GM18951 (cell line): ENCODE data around the gene TECTB.

Experiments
- POLR2A ChIP-seq: IDR thresholded peaks from 4 replicates; pipeline ENCODE4 v1.6.1; 2011; ENCODE audit warnings: mild to moderate bottlenecking; ENCODE audit not compliant: insufficient read length, insufficient read depth; ENCODE audit errors: extremely low read depth
- in situ Hi-C: fragments of 300-500 bp; cut with MboI; formaldehyde crosslinking; loops from one replicate; pipeline ENCODE4 v1.12.0; 2022; ENCODE audit warnings: low sequenced_read_pairs, mixed read lengths, inconsistent platforms; ENCODE audit not compliant: unreplicated experiment

Gene TECTB

DNA sequence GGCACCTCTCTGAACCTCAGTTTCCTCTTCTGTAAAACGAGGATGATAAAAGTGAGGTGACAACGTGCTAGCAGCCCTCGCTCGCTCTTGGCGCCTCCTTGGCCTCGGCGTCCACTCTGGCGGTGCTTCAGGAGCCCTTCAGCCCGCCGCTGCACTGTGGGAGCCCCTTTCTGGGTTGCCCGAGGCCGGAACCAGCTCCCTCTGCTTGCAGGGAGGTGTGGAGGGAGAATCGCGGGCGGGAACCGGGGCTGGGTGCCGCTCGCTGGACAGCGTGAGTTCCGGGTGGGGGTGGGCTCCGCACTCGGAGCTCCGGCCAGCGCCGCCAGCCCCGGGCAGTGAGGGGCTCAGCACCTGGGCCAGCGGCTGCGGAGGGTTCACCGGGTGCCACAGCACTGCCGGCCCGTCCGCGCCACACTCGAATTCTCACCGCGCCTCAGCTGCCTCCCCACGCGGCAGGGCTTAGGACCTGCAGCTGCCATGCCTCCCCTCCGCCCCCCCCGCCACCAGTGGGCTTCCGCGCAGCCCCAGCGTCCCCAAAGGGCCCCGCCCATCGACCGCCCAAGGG, 66.4 kb downstream of the TECTB start:
- TF ChIP-seq POLR2A, result no peak
- in situ Hi-C loops, result no loop called here

DNA sequence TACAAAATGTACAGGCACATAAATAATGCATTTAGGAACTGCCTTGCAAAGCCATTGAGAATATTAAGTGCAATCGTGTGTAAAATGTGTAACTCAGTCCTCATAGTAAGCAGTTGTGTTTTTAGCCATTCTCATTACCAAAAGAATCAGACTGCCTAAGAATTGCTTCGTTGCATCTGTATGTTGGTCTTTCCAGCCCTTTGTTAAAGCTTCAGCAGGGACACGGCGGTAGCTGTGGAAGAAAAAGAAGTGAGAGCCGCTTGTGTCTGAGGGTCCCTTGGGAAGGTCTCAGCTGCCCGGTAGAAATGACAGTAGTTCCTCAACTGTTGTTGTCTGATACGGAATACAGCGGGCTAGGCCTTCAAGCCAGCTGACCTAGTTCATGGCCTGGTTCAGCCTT, 67.9 kb downstream of the TECTB start:
- in situ Hi-C loops, result no loop called here
- no peak for TF ChIP-seq POLR2A

GRCh38 chr10:112352044-112352443, 68.8 kb downstream of the TECTB start:
- in situ Hi-C loops, result no loop called here
- no peak for TF ChIP-seq POLR2A

DNA sequence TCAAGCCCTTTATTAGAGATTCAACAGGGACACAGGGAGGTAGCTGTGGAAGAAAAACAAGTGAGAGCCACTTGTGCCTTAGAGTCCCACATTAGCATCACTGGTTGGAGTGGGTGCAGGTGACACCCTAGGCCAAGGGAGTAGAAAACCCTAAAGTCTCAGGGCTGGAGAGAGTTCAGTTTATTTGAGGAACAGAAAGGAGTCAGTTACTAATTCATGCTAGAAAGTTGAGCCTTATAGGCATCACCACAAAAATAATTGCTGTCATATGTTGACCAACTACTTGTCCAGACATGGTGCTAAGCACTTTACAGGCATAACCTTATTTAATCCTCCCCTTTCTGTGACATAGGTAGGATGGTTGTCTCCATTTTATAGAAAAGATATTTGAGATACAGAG, 69.8 kb downstream of the TECTB start:
- in situ Hi-C loops, result no loop called here

More for the DNA sequence above, 69.8 kb downstream of the TECTB start:
- no peak for TF ChIP-seq POLR2A
